ENCODE data around the gene TMEM163. TPM values are rescaled to one million over a fixed set of nuclear protein-coding genes. Genes with fewer than 3 reads are reported as not detected.
"Not testable (repeated sequence)": the region's sequence is repeated elsewhere in the genome, so short reads cannot be mapped to it uniquely, and the experiment has no call there.

The TMEM163 gene
- total RNA-seq, 2 experiments from 2014 or later: 0.12 TPM; not detected in 1

DNA sequence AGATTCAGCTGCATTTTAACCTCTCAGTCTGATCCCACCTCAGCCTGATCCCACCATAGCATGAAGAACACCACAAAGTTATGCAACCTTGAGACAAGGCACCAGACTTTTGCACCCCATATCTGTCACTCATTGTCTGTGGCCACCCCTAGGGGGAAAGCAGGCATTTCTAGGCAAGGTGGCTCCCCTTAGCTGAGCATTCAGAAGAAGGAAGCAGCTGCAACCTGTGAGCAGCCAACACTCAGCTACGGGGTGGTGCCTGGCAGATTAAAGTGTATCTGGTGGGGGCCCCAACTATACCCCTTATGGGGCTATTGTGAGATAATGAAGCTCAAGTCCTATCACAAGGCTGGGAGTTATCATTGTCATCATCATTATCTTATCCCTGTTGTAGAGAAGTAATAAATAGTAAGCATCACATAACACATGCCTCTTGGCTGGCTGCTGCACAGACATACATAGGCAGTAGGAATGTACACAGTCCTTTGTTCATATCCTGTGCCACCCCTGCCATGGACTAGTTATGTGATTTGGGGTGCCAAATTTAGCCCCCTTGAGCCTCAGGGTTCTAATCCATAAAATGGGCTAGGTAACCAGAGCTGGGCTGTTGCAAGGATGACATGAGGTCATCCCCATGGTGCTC lies 20.6 kb upstream of the TMEM163 start:
- Mint-ChIP-seq H3K4me3 (no peak overlapping the region), H3K9me3 (no peaks in the 10 kb centered on the region), H3K27ac (no peak overlapping the region), H3K36me3 (no peaks in the 10 kb centered on the region), H3K27me3 (peaks cover 25% of the 10 kb centered on the region), H3K4me1 (ENCODE audit: low read depth) (no peaks in the 10 kb centered on the region)
- ChIA-PET POLR2A (no interaction called here), CTCF (no interaction called here)
- DNase-seq: no peak
- intact Hi-C loops (cut with micrococcal nuclease): no loop called here

DNA sequence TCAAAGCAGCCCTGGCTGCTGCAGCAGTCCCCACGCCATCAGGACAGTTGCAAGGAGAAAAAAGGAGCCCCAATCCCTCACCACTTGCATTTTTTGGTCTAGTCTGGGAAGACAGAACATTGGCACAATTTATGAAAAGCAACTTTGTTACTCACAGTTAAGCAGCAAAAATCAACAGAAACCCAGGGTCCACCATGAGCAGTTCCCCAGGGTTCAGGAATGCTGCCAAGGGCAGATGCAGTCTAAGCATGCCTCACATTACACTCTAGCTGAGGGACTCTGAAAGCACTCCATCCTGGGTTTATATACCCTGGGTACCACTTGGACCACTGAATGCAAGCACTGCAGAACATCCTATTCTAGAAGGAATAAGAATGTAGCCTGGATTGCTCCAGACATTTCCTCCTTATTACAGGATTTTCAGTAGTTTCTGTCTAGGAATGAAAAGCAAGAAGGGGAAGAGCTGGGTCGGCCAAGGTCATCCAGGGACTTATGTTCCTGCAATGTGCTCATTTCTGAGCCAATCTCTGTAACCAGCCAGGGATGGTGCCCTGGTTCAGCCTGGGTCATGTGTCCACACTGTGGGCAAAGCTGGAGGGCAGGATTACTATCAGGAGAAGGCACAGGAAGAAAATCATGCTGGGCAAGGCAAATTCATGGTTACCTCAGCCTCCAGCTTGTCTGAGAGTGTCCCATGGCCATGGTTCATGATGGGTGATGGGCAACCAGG lies 19.5 kb upstream of the TMEM163 start:
- ChIA-PET POLR2A (no interaction called here), CTCF (no interaction called here)
- DNase-seq: no peak
- intact Hi-C loops (cut with micrococcal nuclease): no loop called here
- no peak overlapping the region for H3K4me3 Mint-ChIP-seq
- no peaks in the 10 kb centered on the region for H3K9me3 Mint-ChIP-seq
- H3K36me3 Mint-ChIP-seq: no peaks in the 10 kb centered on the region
- no peaks in the 10 kb centered on the region for H3K4me1 Mint-ChIP-seq (ENCODE audit: low read depth)
- peaks cover 28% of the 10 kb centered on the region for H3K27me3 Mint-ChIP-seq
- H3K27ac Mint-ChIP-seq: no peak overlapping the region

DNA sequence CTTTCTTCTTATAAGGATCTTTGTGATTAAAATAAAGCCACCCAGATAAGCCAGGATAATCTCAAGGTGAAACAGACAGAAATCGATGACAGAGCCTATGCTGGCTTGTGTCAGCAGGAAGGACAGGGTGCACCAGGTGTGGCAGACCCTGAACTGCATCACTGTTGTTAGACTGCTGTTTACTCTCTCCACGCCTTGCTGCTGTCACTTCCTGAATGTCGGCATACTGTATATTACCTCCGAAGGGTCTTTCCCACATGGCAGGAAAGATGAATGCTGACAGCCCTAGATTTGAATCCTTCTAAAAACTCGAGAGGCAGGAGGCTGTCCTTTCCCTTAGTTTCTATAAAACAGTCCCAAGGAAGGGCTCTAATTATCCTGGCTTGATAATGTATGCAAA lies 18.9 kb upstream of the TMEM163 start:
- Mint-ChIP-seq H3K9me3 (no peaks in the 10 kb centered on the region), H3K36me3 (no peaks in the 10 kb centered on the region), H3K4me1 (ENCODE audit: low read depth) (no peaks in the 10 kb centered on the region), H3K27ac (no peak overlapping the region), H3K27me3 (peaks cover 29% of the 10 kb centered on the region), H3K4me3 (no peak overlapping the region)
- intact Hi-C loops (cut with micrococcal nuclease): no loop called here
- no peak for DNase-seq
- CTCF ChIA-PET: no interaction called here
- POLR2A ChIA-PET: no interaction called here

DNA sequence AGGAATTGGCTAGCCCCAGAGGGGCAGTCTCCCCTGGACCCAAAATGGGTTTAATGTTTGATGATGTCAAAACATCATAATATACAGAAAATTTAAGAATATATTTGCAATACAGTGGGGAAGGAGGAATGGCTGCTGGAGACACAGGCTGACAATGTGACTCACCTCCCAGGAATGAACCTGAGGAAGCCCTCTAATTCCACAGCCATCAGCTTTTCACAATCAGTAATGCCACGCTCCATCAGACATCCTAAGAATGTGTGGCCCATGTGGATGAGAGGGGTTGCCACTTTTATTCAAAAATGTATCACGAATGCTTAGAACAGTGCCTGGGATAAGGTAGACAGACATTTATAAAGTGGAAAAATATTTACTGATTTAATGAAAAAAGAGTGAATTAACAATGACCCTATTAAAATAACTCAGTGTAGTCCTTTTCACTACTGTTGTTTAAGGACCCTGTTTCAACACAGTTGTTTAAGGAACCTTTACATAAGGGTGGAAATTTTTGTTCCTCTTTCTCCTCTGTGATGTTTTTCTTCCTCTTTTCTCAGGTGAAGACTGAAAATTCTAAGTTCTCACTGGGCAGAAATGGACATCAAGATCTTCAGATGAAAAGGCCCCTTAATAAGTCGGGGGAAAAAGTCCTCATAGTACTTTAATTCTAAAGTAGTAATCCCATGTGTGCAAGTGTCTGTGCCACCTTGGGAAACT lies 17.5 kb upstream of the TMEM163 start:
- Mint-ChIP-seq H3K36me3 (no peaks in the 10 kb centered on the region), H3K27ac (no peak overlapping the region), H3K27me3 (peaks cover 30% of the 10 kb centered on the region), H3K4me1 (ENCODE audit: low read depth) (no peaks in the 10 kb centered on the region), H3K4me3 (no peak overlapping the region), H3K9me3 (no peaks in the 10 kb centered on the region)
- DNase-seq: no peak
- CTCF ChIA-PET: no interaction called here
- POLR2A ChIA-PET: no interaction called here
- intact Hi-C loops (cut with micrococcal nuclease): no loop called here

DNA sequence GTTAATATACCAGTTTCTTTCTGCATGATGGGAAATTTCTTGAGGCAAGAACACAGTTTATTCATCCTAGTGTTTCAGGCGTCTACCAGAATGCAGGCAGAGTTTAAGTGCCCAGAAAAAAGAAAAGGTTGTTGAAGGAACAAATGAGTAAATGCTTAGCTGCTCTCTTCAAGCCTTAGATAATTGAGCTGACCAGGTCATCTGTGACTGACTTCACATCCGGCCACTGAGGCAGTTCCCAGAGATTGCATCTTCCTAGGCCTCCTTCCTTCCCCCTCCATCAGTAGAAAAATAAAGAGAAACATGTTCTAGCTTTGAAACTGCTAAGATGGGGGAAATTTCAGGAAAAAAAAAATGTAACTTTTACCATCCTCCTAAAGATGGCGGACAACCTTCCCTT lies 9.4 kb upstream of the TMEM163 start:
- Mint-ChIP-seq H3K4me3 (no peak overlapping the region), H3K9me3 (no peaks in the 10 kb centered on the region), H3K36me3 (no peaks in the 10 kb centered on the region), H3K27ac (no peak overlapping the region), H3K27me3 (peaks cover 7% of the 10 kb centered on the region), H3K4me1 (ENCODE audit: low read depth) (no peaks in the 10 kb centered on the region)
- intact Hi-C loops (cut with micrococcal nuclease): no loop called here
- CTCF ChIA-PET: no interaction called here
- DNase-seq: no peak
- POLR2A ChIA-PET: no interaction called here

DNA sequence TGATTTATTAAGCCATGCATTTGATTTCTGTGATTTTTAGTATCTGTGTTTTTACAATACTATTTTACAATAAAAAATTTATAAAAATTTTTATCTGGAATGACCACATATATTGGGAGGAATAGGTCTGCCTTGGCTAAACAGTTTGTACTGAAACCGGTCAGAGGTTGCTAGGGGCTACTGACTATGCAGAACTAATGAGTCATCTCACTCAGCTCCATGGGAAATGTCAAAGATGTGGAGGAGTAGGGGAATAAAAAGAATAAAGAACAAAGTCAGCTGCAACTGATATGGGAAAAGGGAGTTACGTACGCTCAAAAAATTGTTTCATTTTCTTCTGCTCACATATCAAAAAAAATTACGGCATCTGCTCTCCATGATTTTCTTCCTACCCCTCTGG lies 8.6 kb upstream of the TMEM163 start:
- DNase-seq: no peak
- Mint-ChIP-seq H3K36me3 (no peaks in the 10 kb centered on the region), H3K27me3 (peaks cover 5% of the 10 kb centered on the region), H3K27ac (no peak overlapping the region), H3K4me3 (no peak overlapping the region), H3K4me1 (ENCODE audit: low read depth) (no peaks in the 10 kb centered on the region), H3K9me3 (no peaks in the 10 kb centered on the region)
- ChIA-PET POLR2A (no interaction called here), CTCF (no interaction called here)
- intact Hi-C loops (cut with micrococcal nuclease): no loop called here

DNA sequence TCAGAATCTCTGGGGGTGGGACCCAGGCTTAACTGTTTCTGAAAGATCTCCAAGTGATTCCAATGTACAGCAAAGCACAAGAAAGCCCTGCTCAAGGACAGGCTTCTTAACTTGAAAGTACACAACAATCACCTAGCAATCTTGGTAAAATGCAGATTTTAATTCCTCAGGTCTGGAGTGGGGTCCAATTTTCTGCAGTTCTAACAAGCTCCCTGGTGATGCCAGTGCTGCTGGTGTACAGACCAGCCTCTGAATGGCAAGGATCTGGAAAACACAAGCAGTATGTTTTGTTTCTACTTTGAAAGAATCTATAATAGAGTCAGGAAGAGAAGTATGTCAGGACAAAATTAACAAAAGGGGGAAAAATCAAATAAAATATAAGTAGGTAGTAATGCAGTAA lies 7.8 kb upstream of the TMEM163 start:
- no peaks in the 10 kb centered on the region for H3K9me3 Mint-ChIP-seq
- no peaks in the 10 kb centered on the region for H3K4me1 Mint-ChIP-seq (ENCODE audit: low read depth)
- intact Hi-C loops (cut with micrococcal nuclease): no loop called here
- no peak overlapping the region for H3K27ac Mint-ChIP-seq
- H3K27me3 Mint-ChIP-seq: peaks cover 11% of the 10 kb centered on the region
- H3K36me3 Mint-ChIP-seq: no peaks in the 10 kb centered on the region
- ChIA-PET CTCF (no interaction called here), POLR2A (no interaction called here)
- H3K4me3 Mint-ChIP-seq: no peak overlapping the region
- no peak for DNase-seq

DNA sequence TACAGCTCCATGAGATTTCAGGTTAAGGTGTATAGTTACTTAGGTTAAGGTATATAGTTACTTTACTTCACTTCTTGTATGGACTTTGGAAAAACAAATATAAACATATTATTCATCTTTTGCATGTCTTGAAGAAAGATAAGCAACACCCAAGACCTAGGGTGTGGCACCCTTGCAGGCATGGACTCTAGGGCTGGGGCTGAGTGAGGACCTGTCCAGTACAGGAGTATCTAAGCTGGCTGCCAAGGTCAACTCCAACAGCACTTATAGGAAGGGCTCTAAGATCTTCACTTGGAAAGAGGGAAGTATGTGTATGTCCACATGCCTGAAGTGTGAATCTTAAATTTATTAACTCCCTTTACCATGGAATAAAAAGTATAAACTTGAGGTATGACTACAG lies 7.1 kb upstream of the TMEM163 start:
- ChIA-PET POLR2A (no interaction called here), CTCF (no interaction called here)
- Mint-ChIP-seq H3K36me3 (no peaks in the 10 kb centered on the region), H3K27ac (no peak overlapping the region), H3K9me3 (no peaks in the 10 kb centered on the region), H3K27me3 (peaks cover 16% of the 10 kb centered on the region), H3K4me3 (no peak overlapping the region), H3K4me1 (ENCODE audit: low read depth) (no peaks in the 10 kb centered on the region)
- no peak for DNase-seq
- intact Hi-C loops (cut with micrococcal nuclease): no loop called here

DNA sequence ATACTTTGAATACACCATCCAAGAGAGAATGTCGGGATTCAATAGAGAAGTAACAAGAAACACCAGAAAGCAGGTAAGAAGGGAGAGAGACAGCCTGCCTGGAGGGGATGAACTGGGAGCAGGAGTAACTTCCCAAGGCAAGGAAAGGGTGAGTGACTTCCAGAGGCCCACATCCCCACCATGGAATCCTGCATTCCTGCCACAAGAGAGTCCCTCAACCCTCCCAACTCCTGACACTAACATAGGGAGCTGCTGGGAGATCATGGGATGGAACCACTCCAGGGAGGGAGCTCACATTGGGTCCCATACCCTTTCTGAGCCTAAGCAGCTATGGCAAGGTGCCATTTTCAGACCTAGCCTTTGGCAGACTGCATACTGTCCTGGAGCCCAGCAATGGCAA lies 5.5 kb upstream of the TMEM163 start:
- ChIA-PET CTCF (interaction anchor here (0.8 kb wide), 1 partner anchor 273 kb away, joined by 3 read pairs; no protein-coding TSS in a partner anchor), POLR2A (no interaction called here)
- Mint-ChIP-seq H3K4me3 (no peak overlapping the region), H3K4me1 (ENCODE audit: low read depth) (peaks cover 2% of the 10 kb centered on the region), H3K9me3 (no peaks in the 10 kb centered on the region), H3K36me3 (no peaks in the 10 kb centered on the region), H3K27me3 (peaks cover 30% of the 10 kb centered on the region), H3K27ac (no peak overlapping the region)
- no peak for DNase-seq
- intact Hi-C loops (cut with micrococcal nuclease): no loop called here

DNA sequence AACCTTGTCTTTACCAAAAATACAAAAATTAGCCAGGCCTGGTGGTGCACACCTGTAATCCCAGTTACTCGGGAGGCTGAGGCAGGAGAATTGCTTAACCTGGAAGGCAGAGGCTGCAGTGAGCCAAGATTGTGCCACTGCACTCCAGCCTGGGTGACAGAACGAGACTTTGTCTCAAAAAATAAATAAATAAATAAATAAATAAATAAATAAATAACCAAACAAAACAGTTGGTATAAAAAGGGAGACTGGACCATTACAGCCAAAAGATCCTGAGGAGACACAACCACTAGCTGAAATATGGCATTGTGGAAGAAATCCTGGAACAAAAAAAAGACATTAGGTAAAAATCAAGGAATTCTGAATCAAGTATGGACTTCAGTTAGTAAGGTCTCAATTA lies 4.9 kb upstream of the TMEM163 start:
- DNase-seq; intact Hi-C loops (cut with micrococcal nuclease); H3K4me1 Mint-ChIP-seq (ENCODE audit: low read depth); H3K9me3 Mint-ChIP-seq; CTCF ChIA-PET; H3K4me3 Mint-ChIP-seq; H3K36me3 Mint-ChIP-seq; POLR2A ChIA-PET; H3K27ac Mint-ChIP-seq: not testable (repeated sequence)
- H3K27me3 Mint-ChIP-seq: peaks cover 30% of the 10 kb centered on the region

DNA sequence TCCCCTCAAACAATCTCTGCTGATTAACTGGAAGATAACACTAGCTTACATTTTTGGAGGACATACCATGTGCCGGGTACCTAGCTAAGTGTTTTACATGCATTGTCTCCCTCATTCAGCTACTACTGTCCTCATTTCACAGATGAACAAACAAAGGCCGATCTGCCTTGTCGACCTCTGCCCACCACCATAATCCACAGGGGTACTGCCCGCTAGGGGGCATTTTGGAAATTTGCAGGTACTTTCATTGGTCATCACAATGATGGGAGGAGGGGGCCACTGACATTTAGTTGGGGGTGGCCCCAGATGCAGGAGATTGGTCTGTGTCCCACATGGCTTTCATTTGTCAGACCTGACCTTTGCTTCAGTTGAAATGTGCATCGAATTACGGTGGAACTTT lies 3.9 kb upstream of the TMEM163 start:
- H3K4me3 Mint-ChIP-seq: no peak overlapping the region
- H3K36me3 Mint-ChIP-seq: no peaks in the 10 kb centered on the region
- POLR2A ChIA-PET: no interaction called here
- DNase-seq: no peak
- H3K27me3 Mint-ChIP-seq: peaks cover 32% of the 10 kb centered on the region
- peaks cover 3% of the 10 kb centered on the region for H3K4me1 Mint-ChIP-seq (ENCODE audit: low read depth)
- no peaks in the 10 kb centered on the region for H3K9me3 Mint-ChIP-seq
- no peak overlapping the region for H3K27ac Mint-ChIP-seq
- intact Hi-C loops (cut with micrococcal nuclease): no loop called here
- CTCF ChIA-PET: no interaction called here

DNA sequence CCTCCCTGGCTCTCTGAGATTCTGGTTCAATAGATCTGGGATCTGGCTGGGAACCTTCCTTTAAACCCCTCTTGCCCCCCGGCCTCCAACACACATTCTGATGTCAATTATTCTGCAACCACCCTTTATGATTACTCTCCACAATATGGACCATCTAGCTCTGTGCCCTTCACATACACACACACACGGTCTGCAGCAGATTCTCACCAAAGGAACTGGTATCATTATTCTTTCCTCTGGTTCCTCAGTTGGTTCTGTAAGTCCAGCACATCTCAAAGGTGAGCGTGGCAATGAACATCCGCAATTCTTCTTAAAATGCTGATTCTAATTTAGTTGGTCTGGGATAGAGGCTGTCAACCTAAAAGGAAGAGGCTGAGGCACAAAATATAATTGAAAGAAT lies 2.8 kb upstream of the TMEM163 start:
- H3K9me3 Mint-ChIP-seq: no peaks in the 10 kb centered on the region
- H3K36me3 Mint-ChIP-seq: no peaks in the 10 kb centered on the region
- H3K27me3 Mint-ChIP-seq: peaks cover 38% of the 10 kb centered on the region
- POLR2A ChIA-PET: no interaction called here
- H3K4me3 Mint-ChIP-seq: no peak overlapping the region
- CTCF ChIA-PET: interaction anchor here (0.5 kb wide), 1 partner anchor 25 kb away, joined by 3 read pairs; no protein-coding TSS in a partner anchor
- H3K27ac Mint-ChIP-seq: no peak overlapping the region
- intact Hi-C loops (cut with micrococcal nuclease): no loop called here
- H3K4me1 Mint-ChIP-seq (ENCODE audit: low read depth): peaks cover 5% of the 10 kb centered on the region
- DNase-seq: no peak
